Fibroblast of lung (primary cell): ENCODE data around the gene SERAC1. TPM values are rescaled to one million over a fixed set of nuclear protein-coding genes. Genes with fewer than 3 reads are reported as not detected.

Experiments
- DNase-seq, 2 donors: peaks; one replicate each; pipeline versions ENCODE4 v3.0.0 to v3.0.0-alpha.2; 2010; ENCODE audit warnings: low read depth in 2 of 2
- H2AFZ ChIP-seq: 2 replicates; pipeline ENCODE4 v1.5.1; 2012; ENCODE audit warnings: low read length, control low read depth, inconsistent platforms
- H3K27ac ChIP-seq: 2 replicates; pipeline ENCODE4 v1.5.1; 2011; ENCODE audit warnings: low read length, control low read depth; ENCODE audit not compliant: insufficient read depth
- H3K27me3 ChIP-seq: 2 replicates; pipeline ENCODE4 v1.5.1; 2011; ENCODE audit warnings: mild to moderate bottlenecking, low read length; ENCODE audit not compliant: control insufficient read depth, insufficient read depth
- H3K36me3 ChIP-seq: 2 replicates; pipeline ENCODE4 v1.5.1; 2011; ENCODE audit warnings: low read length; ENCODE audit not compliant: control insufficient read depth, insufficient read depth
- H3K4me1 ChIP-seq: 2 replicates; pipeline ENCODE4 v1.5.1; 2011; ENCODE audit warnings: low read length; ENCODE audit not compliant: control insufficient read depth, insufficient read depth; ENCODE audit errors: extremely low read depth
- H3K4me2 ChIP-seq: 2 replicates; pipeline ENCODE4 v1.5.1; 2011; ENCODE audit warnings: low read length, control low read depth; ENCODE audit not compliant: insufficient read depth; ENCODE audit errors: extremely low read depth
- H3K4me3 ChIP-seq, 4 experiments: fragments of 200-600 bp in 1 of 4; sonication (generic) in 1 of 4; replicated peaks in 1 of 4; 2 replicates each; pipeline ENCODE4 v1.5.1; 2011 to 2016; ENCODE audit warnings: low read length in 4 of 4, low read depth in 3 of 4, mild to moderate bottlenecking in 3 of 4, control low read depth in 2 of 4, inconsistent platforms in 1 of 4, mixed read lengths in 1 of 4; ENCODE audit not compliant: insufficient read depth in 1 of 4; ENCODE audit errors: control extremely low read depth in 1 of 4
- H3K79me2 ChIP-seq: 2 replicates; pipeline ENCODE4 v1.5.1; 2012; ENCODE audit warnings: mild to moderate bottlenecking, low read length, inconsistent platforms; ENCODE audit not compliant: control insufficient read depth, insufficient read depth
- H3K9ac ChIP-seq: 2 replicates; pipeline ENCODE4 v1.5.1; 2011; ENCODE audit warnings: mild to moderate bottlenecking, low read length, control low read depth; ENCODE audit not compliant: insufficient read depth
- H3K9me3 ChIP-seq: 2 replicates; pipeline ENCODE4 v1.5.1; 2012; ENCODE audit warnings: low read depth, low read length; ENCODE audit not compliant: control insufficient read depth, insufficient read depth
- H4K20me1 ChIP-seq: 2 replicates; pipeline ENCODE4 v1.5.1; 2011; ENCODE audit warnings: low read length; ENCODE audit not compliant: control insufficient read depth, insufficient read depth; ENCODE audit errors: extremely low read depth
- CTCF ChIP-seq, 2 donors: IDR thresholded peaks in 1 of 2; conservative IDR thresholded peaks in 1 of 2; 1 replicate in 1 of 2; 2 replicates in 1 of 2; pipeline ENCODE4 v1.5.1; 2011 to 2012; ENCODE audit warnings: low read length in 2 of 2, control low read depth in 1 of 2, inconsistent platforms in 1 of 2, low read depth in 1 of 2, mild to moderate bottlenecking in 1 of 2
- EZH2 ChIP-seq: IDR thresholded peaks from 2 replicates; pipeline ENCODE4 v1.5.1; 2012; ENCODE audit warnings: low read length, control low read depth, mild to moderate bottlenecking; ENCODE audit errors: missing control alignments
- polyA plus RNA-seq, 2 donors: library from polyadenylated mRNA; depleted of rRNA in 1 of 2; stranded (reverse) in 1 of 2; unstranded in 1 of 2; fragments of >200 nt; gene quantifications; 2 replicates each; pipeline ENCODE4 v1.2.1, GENCODE V29; 2011 to 2012; ENCODE audit warnings: missing spikeins in 1 of 2
- total RNA-seq: library from RNA; depleted of rRNA; stranded (reverse); fragments of >200 nt; gene quantifications from 2 replicates; pipeline ENCODE4 v1.2.1, GENCODE V29; 2014

SERAC1 gene
- total and polyA plus RNA-seq, 2 donors (not counting 1 experiment from before 2014, with no cell fraction given): 21.3 to 37.7 TPM

GRCh38 chr6:158068156-158068892 lies 99.7 kb downstream of the SERAC1 start:
- DNase-seq: no peak
- H3K4me3 ChIP-seq: no peak overlapping the region
- no peaks in the 10 kb centered on the region for H4K20me1 ChIP-seq
- peaks cover 43% of the 10 kb centered on the region for H3K36me3 ChIP-seq
- TF ChIP-seq EZH2 (no peak), CTCF (conservative IDR thresholded peaks at IDR 0.05 in 1 of 2, IDR thresholded peaks at IDR 0.05 in 1 of 2; ENCODE audit: low read depth in 1 of 2, low read length in 2 of 2) (no peak)
- H3K27me3 ChIP-seq: no peaks in the 10 kb centered on the region
- no peaks in the 10 kb centered on the region for H3K9me3 ChIP-seq
- H2AFZ ChIP-seq: no peak overlapping the region
- no peak overlapping the region for H3K4me2 ChIP-seq
- H3K27ac ChIP-seq: peak overlapping the region; percentile 67
- no peaks in the 10 kb centered on the region for H3K79me2 ChIP-seq
- peak overlapping the region; percentile 13 for H3K9ac ChIP-seq
- peaks cover 14% of the 10 kb centered on the region for H3K4me1 ChIP-seq

GRCh38 chr6:158067436-158068015 lies 100.5 kb downstream of the SERAC1 start:
- TF ChIP-seq CTCF (conservative IDR thresholded peaks at IDR 0.05 in 1 of 2, IDR thresholded peaks at IDR 0.05 in 1 of 2; ENCODE audit: low read depth in 1 of 2, low read length in 2 of 2) (no peak), EZH2 (no peak)
- Histone ChIP-seq H3K4me2 (no peak overlapping the region), H4K20me1 (no peaks in the 10 kb centered on the region), H3K4me3 (no peak overlapping the region), H3K36me3 (peaks cover 43% of the 10 kb centered on the region), H3K9ac (no peak overlapping the region), H3K4me1 (peaks cover 14% of the 10 kb centered on the region), H3K9me3 (no peaks in the 10 kb centered on the region), H3K27me3 (no peaks in the 10 kb centered on the region), H2AFZ (no peak overlapping the region), H3K27ac (peak overlapping the region; percentile 67), H3K79me2 (no peaks in the 10 kb centered on the region)
- no peak for DNase-seq

- Histone ChIP-seq H3K27ac (peak overlapping the region; percentile 14), H3K27me3 (no peaks in the 10 kb centered on the region), H3K79me2 (no peaks in the 10 kb centered on the region), H2AFZ (no peak overlapping the region), H3K9ac (no peak overlapping the region), H3K4me3 (no peak overlapping the region), H4K20me1 (no peaks in the 10 kb centered on the region), H3K4me2 (no peak overlapping the region), H3K36me3 (peaks cover 43% of the 10 kb centered on the region), H3K9me3 (no peaks in the 10 kb centered on the region), H3K4me1 (peaks cover 16% of the 10 kb centered on the region)
- DNase-seq: no peak
- TF ChIP-seq EZH2: no peak
- no peak for TF ChIP-seq CTCF (conservative IDR thresholded peaks at IDR 0.05 in 1 of 2, IDR thresholded peaks at IDR 0.05 in 1 of 2; ENCODE audit: low read depth in 1 of 2, low read length in 2 of 2)
Measured at GRCh38 chr6:158066136-158066781, 101.8 kb downstream of the SERAC1 start.
